ENCODE measurements around the gene CCT8.

Gene CCT8

GRCh38 chr21:29073222-29074006 is at the start of gene CCT8:
CCT8 (minus strand) TSS chr21:29073648; CDS start chr21:29073590, 58 bp downstream.
- peak; percentile 99 for DNase-seq
- in situ Hi-C loops (cut with MboI; ENCODE audit: low pct_unique_long_range_greater_than_20kb, low sequenced_read_pairs), result no loop called here

- DNase-seq, result no peak
- in situ Hi-C loops (cut with MboI; ENCODE audit: low pct_unique_long_range_greater_than_20kb, low sequenced_read_pairs), result no loop called here
Measured at GRCh38 chr21:29121759-29122158, 48.3 kb upstream of the CCT8 start.

GRCh38 chr21:29117372-29117955 is 44.0 kb upstream of the CCT8 start:
- DNase-seq, result no peak
- in situ Hi-C loops (cut with MboI; ENCODE audit: low pct_unique_long_range_greater_than_20kb, low sequenced_read_pairs), result no loop called here

GRCh38 chr21:29115899-29116298 is 42.5 kb upstream of the CCT8 start:
- no peak for DNase-seq
- in situ Hi-C loops (cut with MboI; ENCODE audit: low pct_unique_long_range_greater_than_20kb, low sequenced_read_pairs), result no loop called here

- in situ Hi-C loops (cut with MboI; ENCODE audit: low pct_unique_long_range_greater_than_20kb, low sequenced_read_pairs), result no loop called here
Measured at GRCh38 chr21:29114765-29115500, 41.5 kb upstream of the CCT8 start.

GRCh38 chr21:29105218-29105617 is 31.8 kb upstream of the CCT8 start:
- DNase-seq, result no peak
- in situ Hi-C loops (cut with MboI; ENCODE audit: low pct_unique_long_range_greater_than_20kb, low sequenced_read_pairs), result no loop called here

More at GRCh38 chr21:29114765-29115500, 41.5 kb upstream of the CCT8 start:
- no peak for DNase-seq

GRCh38 chr21:29104239-29104708 is 30.8 kb upstream of the CCT8 start:
- DNase-seq, result no peak
- in situ Hi-C loops (cut with MboI; ENCODE audit: low pct_unique_long_range_greater_than_20kb, low sequenced_read_pairs), result no loop called here

- in situ Hi-C loops (cut with MboI; ENCODE audit: low pct_unique_long_range_greater_than_20kb, low sequenced_read_pairs), result no loop called here
- DNase-seq, result no peak
Measured at GRCh38 chr21:29102791-29103257, 29.4 kb upstream of the CCT8 start.

GRCh38 chr21:29098156-29098555 is 24.7 kb upstream of the CCT8 start:
- in situ Hi-C loops (cut with MboI; ENCODE audit: low pct_unique_long_range_greater_than_20kb, low sequenced_read_pairs), result loop anchor here (10.0 to 25.0 kb wide), 2 partner anchors 277 to 764 kb away; no protein-coding TSS in a partner anchor

GRCh38 chr21:29096218-29097015 is 23.0 kb upstream of the CCT8 start:
- in situ Hi-C loops (cut with MboI; ENCODE audit: low pct_unique_long_range_greater_than_20kb, low sequenced_read_pairs), result loop anchor here (10.0 to 25.0 kb wide), 2 partner anchors 278 to 766 kb away; no protein-coding TSS in a partner anchor
- no peak for DNase-seq

More at GRCh38 chr21:29098156-29098555, 24.7 kb upstream of the CCT8 start:
- no peak for DNase-seq

GRCh38 chr21:29092102-29092959 is 18.9 kb upstream of the CCT8 start:
- no peak for DNase-seq
- in situ Hi-C loops (cut with MboI; ENCODE audit: low pct_unique_long_range_greater_than_20kb, low sequenced_read_pairs), result loop anchor here (10.0 to 25.0 kb wide), 2 partner anchors 282 to 770 kb away; no protein-coding TSS in a partner anchor

- in situ Hi-C loops (cut with MboI; ENCODE audit: low pct_unique_long_range_greater_than_20kb, low sequenced_read_pairs), result loop anchor here (10.0 to 25.0 kb wide), 2 partner anchors 284 to 771 kb away; no protein-coding TSS in a partner anchor
- no peak for DNase-seq
Measured at GRCh38 chr21:29091033-29091432, 17.6 kb upstream of the CCT8 start.

GRCh38 chr21:29085106-29085752 is 11.8 kb upstream of the CCT8 start:
- in situ Hi-C loops (cut with MboI; ENCODE audit: low pct_unique_long_range_greater_than_20kb, low sequenced_read_pairs), result loop anchor here (25.0 kb wide), 1 partner anchor 777 kb away; no protein-coding TSS in a partner anchor
- no peak for DNase-seq

- in situ Hi-C loops (cut with MboI; ENCODE audit: low pct_unique_long_range_greater_than_20kb, low sequenced_read_pairs), result loop anchor here (25.0 kb wide), 1 partner anchor 778 kb away; no protein-coding TSS in a partner anchor
Measured at GRCh38 chr21:29084372-29084771, 10.9 kb upstream of the CCT8 start.

GRCh38 chr21:29083306-29083705 is 9.9 kb upstream of the CCT8 start:
- in situ Hi-C loops (cut with MboI; ENCODE audit: low pct_unique_long_range_greater_than_20kb, low sequenced_read_pairs), result loop anchor here (25.0 kb wide), 1 partner anchor 779 kb away; no protein-coding TSS in a partner anchor
- no peak for DNase-seq

More at GRCh38 chr21:29084372-29084771, 10.9 kb upstream of the CCT8 start:
- DNase-seq, result no peak

- in situ Hi-C loops (cut with MboI; ENCODE audit: low pct_unique_long_range_greater_than_20kb, low sequenced_read_pairs), result loop anchor here (25.0 kb wide), 1 partner anchor 780 kb away; no protein-coding TSS in a partner anchor
- DNase-seq, result no peak
Measured at GRCh38 chr21:29082046-29082815, 8.8 kb upstream of the CCT8 start.

Data from KBM-7 (cell line).